Mesendoderm (in vitro differentiated cells): ENCODE measurements around the gene DNM3.

Experiments used
- DNase-seq: peaks from one replicate; pipeline ENCODE4 v3.0.0; 2013
- H2AK5ac ChIP-seq: 2 replicates; pipeline ENCODE4 v1.6.1; 2013; ENCODE audit warnings: low read length, inconsistent platforms
- H2BK120ac ChIP-seq: 2 replicates; pipeline ENCODE4 v1.6.1; 2013; ENCODE audit warnings: low read depth, mild to moderate bottlenecking, low read length, moderate library complexity, mixed read lengths
- H2BK15ac ChIP-seq: replicated peaks from 2 replicates; pipeline ENCODE4 v1.6.1; 2013; ENCODE audit warnings: low read depth, mild to moderate bottlenecking, moderate library complexity
- H2BK5ac ChIP-seq: 2 replicates; pipeline ENCODE4 v1.6.1; 2013; ENCODE audit warnings: low read length, inconsistent platforms
- H3K18ac ChIP-seq: 2 replicates; pipeline ENCODE4 v1.6.1; 2013; ENCODE audit warnings: mild to moderate bottlenecking, low read length, mixed read lengths
- H3K23ac ChIP-seq: one replicate; pipeline ENCODE4 v1.6.1; 2013; ENCODE audit warnings: low read length
- H3K27ac ChIP-seq: 2 replicates; pipeline ENCODE4 v1.5.1; 2013; ENCODE audit warnings: low read depth, mild to moderate bottlenecking, inconsistent platforms, low read length, moderate library complexity
- H3K27me3 ChIP-seq: 2 replicates; pipeline ENCODE4 v1.6.1; 2013; ENCODE audit warnings: low read length, control low read depth, mild to moderate bottlenecking, inconsistent platforms; ENCODE audit not compliant: insufficient read depth, poor library complexity
- H3K36me3 ChIP-seq: 2 replicates; pipeline ENCODE4 v1.6.1; 2013; ENCODE audit warnings: low read length, inconsistent platforms; ENCODE audit not compliant: control insufficient read depth, insufficient read depth
- H3K4ac ChIP-seq: one replicate; pipeline ENCODE4 v1.6.1; 2013; ENCODE audit warnings: low read depth, mild to moderate bottlenecking, low read length, moderate library complexity
- H3K4me1 ChIP-seq: 2 replicates; pipeline ENCODE4 v1.6.1; 2013; ENCODE audit warnings: low read depth, low read length, inconsistent platforms; ENCODE audit not compliant: control insufficient read depth
- H3K4me2 ChIP-seq: 2 replicates; pipeline ENCODE4 v1.6.1; 2013; ENCODE audit warnings: low read length
- H3K4me3 ChIP-seq: 2 replicates; pipeline ENCODE4 v1.5.1; 2013; ENCODE audit warnings: mild to moderate bottlenecking, low read length
- H3K56ac ChIP-seq: one replicate; pipeline ENCODE4 v1.6.1; 2013; ENCODE audit warnings: low read length
- H3K79me1 ChIP-seq: 2 replicates; pipeline ENCODE4 v1.6.1; 2013; ENCODE audit warnings: low read length, inconsistent platforms
- H3K79me2 ChIP-seq: 2 replicates; pipeline ENCODE4 v1.6.1; 2013; ENCODE audit warnings: mild to moderate bottlenecking, low read length; ENCODE audit not compliant: control insufficient read depth, insufficient read depth
- H3K9ac ChIP-seq: 2 replicates; pipeline ENCODE4 v1.6.1; 2013; ENCODE audit warnings: low read length, inconsistent platforms
- H4K5ac ChIP-seq: one replicate; pipeline ENCODE4 v1.6.1; 2013; ENCODE audit warnings: low read length
- H4K8ac ChIP-seq: one replicate; pipeline ENCODE4 v1.6.1; 2013; ENCODE audit warnings: low read depth, mild to moderate bottlenecking, control low read depth, low read length, moderate library complexity
- WGBS: extraction: QIAGEN DNeasy Blood & Tissue Kit; methylation state at CpG from one replicate; pipeline ENCODE4 v1.1.7; 2013; ENCODE audit warnings: low lambda C conversion rate, missing lambda C conversion rate; ENCODE audit not compliant: insufficient coverage; ENCODE audit errors: extremely low coverage; 5-methylcytosine and 5-hydroxymethylcytosine counted together

Gene DNM3

GRCh38 chr1:172388490-172388889 is 547.2 kb downstream of the DNM3 start:
- Histone ChIP-seq H4K5ac (no peak overlapping the region), H3K36me3 (no peaks in the 10 kb centered on the region), H3K18ac (no peak overlapping the region), H3K23ac (no peak overlapping the region), H3K27me3 (no peaks in the 10 kb centered on the region), H2BK120ac (no peak overlapping the region), H3K4me1 (peaks cover 3% of the 10 kb centered on the region), H2AK5ac (no peak overlapping the region), H3K4me3 (no peak overlapping the region), H3K79me1 (no peaks in the 10 kb centered on the region), H3K9ac (no peak overlapping the region), H3K79me2 (no peaks in the 10 kb centered on the region), H2BK5ac (no peak overlapping the region), H2BK15ac (no peak overlapping the region), H3K27ac (no peak overlapping the region), H3K4ac (no peak overlapping the region), H3K56ac (no peak overlapping the region), H4K8ac (no peak overlapping the region), H3K4me2 (no peak overlapping the region)
- whole genome bisulfite sequencing, result no CpG with 5 or more reads among the region's 8 CpGs
- no peak for DNase-seq

- H2BK5ac ChIP-seq, result no peak overlapping the region
- H3K4ac ChIP-seq, result no peak overlapping the region
- H3K18ac ChIP-seq, result no peak overlapping the region
- H3K4me3 ChIP-seq, result no peak overlapping the region
- DNase-seq, result peak; percentile 26
- no peak overlapping the region for H2AK5ac ChIP-seq
- no peaks in the 10 kb centered on the region for H3K36me3 ChIP-seq
- no peak overlapping the region for H4K8ac ChIP-seq
- no peak overlapping the region for H4K5ac ChIP-seq
- H3K23ac ChIP-seq, result no peak overlapping the region
- no peak overlapping the region for H2BK15ac ChIP-seq
- no peaks in the 10 kb centered on the region for H3K79me1 ChIP-seq
- no peaks in the 10 kb centered on the region for H3K27me3 ChIP-seq
- H3K27ac ChIP-seq, result no peak overlapping the region
- peaks cover 5% of the 10 kb centered on the region for H3K4me1 ChIP-seq
- no CpG with 5 or more reads among the region's 3 CpGs for WGBS
- H3K9ac ChIP-seq, result no peak overlapping the region
- H3K4me2 ChIP-seq, result no peak overlapping the region
- no peak overlapping the region for H3K56ac ChIP-seq
- no peaks in the 10 kb centered on the region for H3K79me2 ChIP-seq
- no peak overlapping the region for H2BK120ac ChIP-seq
These were observed 549.0 kb downstream of the DNM3 start for GRCh38 chr1:172390301-172390682.

GRCh38 chr1:172390683-172391551 is 549.6 kb downstream of the DNM3 start:
- Histone ChIP-seq H2BK15ac (no peak overlapping the region), H3K36me3 (no peaks in the 10 kb centered on the region), H3K4me3 (no peak overlapping the region), H3K4me2 (no peak overlapping the region), H3K79me1 (no peaks in the 10 kb centered on the region), H3K56ac (peak overlapping the region; percentile 1), H2AK5ac (no peak overlapping the region), H3K27me3 (no peaks in the 10 kb centered on the region), H3K27ac (no peak overlapping the region), H3K4ac (no peak overlapping the region), H3K4me1 (peaks cover 5% of the 10 kb centered on the region), H2BK120ac (no peak overlapping the region), H3K9ac (no peak overlapping the region), H4K5ac (no peak overlapping the region), H4K8ac (no peak overlapping the region), H3K18ac (no peak overlapping the region), H3K23ac (no peak overlapping the region), H2BK5ac (no peak overlapping the region), H3K79me2 (no peaks in the 10 kb centered on the region)
- no CpG with 5 or more reads among the region's 9 CpGs for WGBS
- peak; percentile 23 for DNase-seq

- Histone ChIP-seq H2AK5ac (no peak overlapping the region), H3K4me1 (peaks cover 5% of the 10 kb centered on the region), H3K79me2 (no peaks in the 10 kb centered on the region), H2BK15ac (no peak overlapping the region), H3K4me3 (no peak overlapping the region), H4K5ac (no peak overlapping the region), H3K9ac (no peak overlapping the region), H3K4ac (no peak overlapping the region), H4K8ac (no peak overlapping the region), H3K27ac (no peak overlapping the region), H3K18ac (no peak overlapping the region), H3K79me1 (no peaks in the 10 kb centered on the region), H3K27me3 (no peaks in the 10 kb centered on the region), H3K23ac (no peak overlapping the region), H3K36me3 (no peaks in the 10 kb centered on the region), H2BK5ac (no peak overlapping the region), H2BK120ac (no peak overlapping the region), H3K4me2 (no peak overlapping the region), H3K56ac (no peak overlapping the region)
- no peak for DNase-seq
- no CpG with 5 or more reads among the region's 1 CpG for WGBS
These were observed 550.7 kb downstream of the DNM3 start for GRCh38 chr1:172391976-172392375.

- no peak for DNase-seq
- WGBS, result no CpG with 5 or more reads among the region's 5 CpGs
- Histone ChIP-seq H4K8ac (no peak overlapping the region), H4K5ac (no peak overlapping the region), H3K4me3 (no peak overlapping the region), H3K27me3 (no peaks in the 10 kb centered on the region), H3K56ac (no peak overlapping the region), H2BK5ac (no peak overlapping the region), H2BK15ac (no peak overlapping the region), H3K23ac (no peak overlapping the region), H2BK120ac (no peak overlapping the region), H3K4ac (no peak overlapping the region), H3K27ac (no peak overlapping the region), H3K79me2 (no peaks in the 10 kb centered on the region), H3K18ac (no peak overlapping the region), H3K79me1 (no peaks in the 10 kb centered on the region), H3K4me1 (peaks cover 5% of the 10 kb centered on the region), H2AK5ac (no peak overlapping the region), H3K9ac (no peak overlapping the region), H3K36me3 (no peaks in the 10 kb centered on the region), H3K4me2 (no peak overlapping the region)
These were observed 552.1 kb downstream of the DNM3 start for GRCh38 chr1:172393354-172393753.
